Measurements from ENCODE around the gene BEST2.

DNA sequence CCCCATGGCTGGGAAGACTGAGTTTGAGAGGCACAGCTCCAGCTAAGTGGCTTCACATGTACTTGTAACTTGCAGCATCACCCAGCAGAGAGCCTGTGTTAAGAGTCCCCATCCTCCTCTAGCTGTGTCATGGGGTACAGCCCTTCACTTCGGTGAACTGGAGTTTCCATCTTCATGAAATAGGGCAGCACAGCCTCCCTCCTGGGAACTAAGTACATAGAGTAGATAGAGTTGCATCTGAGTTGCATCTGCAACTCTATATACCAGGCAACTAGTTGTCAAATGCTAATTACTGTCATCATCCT is 48.8 kb downstream of the BEST2 start:
- TF ChIP-seq, protein P1, sequence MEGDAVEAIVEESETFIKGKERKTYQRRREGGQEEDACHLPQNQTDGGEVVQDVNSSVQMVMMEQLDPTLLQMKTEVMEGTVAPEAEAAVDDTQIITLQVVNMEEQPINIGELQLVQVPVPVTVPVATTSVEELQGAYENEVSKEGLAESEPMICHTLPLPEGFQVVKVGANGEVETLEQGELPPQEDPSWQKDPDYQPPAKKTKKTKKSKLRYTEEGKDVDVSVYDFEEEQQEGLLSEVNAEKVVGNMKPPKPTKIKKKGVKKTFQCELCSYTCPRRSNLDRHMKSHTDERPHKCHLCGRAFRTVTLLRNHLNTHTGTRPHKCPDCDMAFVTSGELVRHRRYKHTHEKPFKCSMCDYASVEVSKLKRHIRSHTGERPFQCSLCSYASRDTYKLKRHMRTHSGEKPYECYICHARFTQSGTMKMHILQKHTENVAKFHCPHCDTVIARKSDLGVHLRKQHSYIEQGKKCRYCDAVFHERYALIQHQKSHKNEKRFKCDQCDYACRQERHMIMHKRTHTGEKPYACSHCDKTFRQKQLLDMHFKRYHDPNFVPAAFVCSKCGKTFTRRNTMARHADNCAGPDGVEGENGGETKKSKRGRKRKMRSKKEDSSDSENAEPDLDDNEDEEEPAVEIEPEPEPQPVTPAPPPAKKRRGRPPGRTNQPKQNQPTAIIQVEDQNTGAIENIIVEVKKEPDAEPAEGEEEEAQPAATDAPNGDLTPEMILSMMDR (IDR thresholded peaks at IDR 0.05), result no peak
- TF ChIP-seq POLR2A (IDR thresholded peaks at IDR 0.05) (no peak), POLR2AphosphoS5 (IDR thresholded peaks at IDR 0.05) (no peak)
